Measurements from ENCODE around the gene LGI4.

Gene LGI4

GRCh38 chr19:35123573-35123972 lies 11.3 kb downstream of the LGI4 start:
- DNase-seq: no peak

- DNase-seq: no peak
Observed at GRCh38 chr19:35122687-35123551, 11.9 kb downstream of the LGI4 start.

- DNase-seq: peak; percentile 19
Observed at GRCh38 chr19:35120898-35121297, 14.0 kb downstream of the LGI4 start.

- DNase-seq: peak; percentile 77
Observed at GRCh38 chr19:35120492-35120891, 14.4 kb downstream of the LGI4 start.

- no peak for DNase-seq
Observed at GRCh38 chr19:35119578-35120155, 15.2 kb downstream of the LGI4 start.

GRCh38 chr19:35119091-35119490 lies 15.8 kb downstream of the LGI4 start:
- DNase-seq: no peak

GRCh38 chr19:35118268-35119020 lies 16.4 kb downstream of the LGI4 start:
- DNase-seq: no peak

GRCh38 chr19:35117799-35118198 lies 17.1 kb downstream of the LGI4 start:
- DNase-seq: no peak

- no peak for DNase-seq
Observed at GRCh38 chr19:35117116-35117515, 17.7 kb downstream of the LGI4 start.

GRCh38 chr19:35116072-35116801 lies 18.6 kb downstream of the LGI4 start:
- DNase-seq: no peak

- DNase-seq: no peak
Observed at GRCh38 chr19:35115177-35115951, 19.5 kb downstream of the LGI4 start, which contains the start of gene FXYD3. FXYD3 (plus strand) TSS chr19:35115823; CDS start chr19:35119377, 3,554 bp downstream.

- DNase-seq: peak; percentile 48
Observed at GRCh38 chr19:35114353-35115176, 20.3 kb downstream of the LGI4 start.

- no peak for DNase-seq
Observed at GRCh38 chr19:35112995-35113688, 21.7 kb downstream of the LGI4 start.

GRCh38 chr19:35110974-35111373 lies 23.9 kb downstream of the LGI4 start:
- DNase-seq: no peak

- no peak for DNase-seq
Observed at GRCh38 chr19:35109395-35110112, 25.3 kb downstream of the LGI4 start.

- DNase-seq: no peak
Observed at GRCh38 chr19:35108730-35109129, 26.1 kb downstream of the LGI4 start.

GRCh38 chr19:35107545-35107944 lies 27.3 kb downstream of the LGI4 start:
- DNase-seq: no peak

GRCh38 chr19:35106898-35107541 lies 27.8 kb downstream of the LGI4 start:
- DNase-seq: no peak

GRCh38 chr19:35106291-35106583 lies 28.6 kb downstream of the LGI4 start:
- DNase-seq: no peak

Measured in fibroblast of skin of right biceps (primary cell).